Measurements from ENCODE around the gene GPRASP2.
"Not testable (repeated sequence)": the region's sequence is repeated elsewhere in the genome, so short reads cannot be mapped to it uniquely, and the experiment has no call there.

Gene GPRASP2

GRCh38 chrX:102712981-102713625 lies 855 bp downstream of the GPRASP2 start:
- no peaks in the 10 kb centered on the region for H3K9me3 ChIP-seq
- H3K27ac ChIP-seq, result peak overlapping the region; percentile 86 to 88
- H3K36me3 ChIP-seq, result no peaks in the 10 kb centered on the region
- peak; percentile 52 to 72 for DNase-seq
- intact Hi-C loops (cut with DNase I; ENCODE audit: low total_unique reads), result loop anchor here (1.0 kb wide), 1 partner anchor 114 kb away; the partner anchor contains the start of gene ARMCX5
- H3K27me3 ChIP-seq, result no peaks in the 10 kb centered on the region
- H3K4me3 ChIP-seq, result peak overlapping the region; percentile 65 to 75
- peak; percentile 43 to 59 for TF ChIP-seq CTCF (IDR thresholded peaks at IDR 0.05)
- peaks cover 0 to 5% (median 0%) of the 10 kb centered on the region in 4 donors for H3K4me1 ChIP-seq

- H3K27me3 ChIP-seq, result no peaks in the 10 kb centered on the region
- no peaks in the 10 kb centered on the region for H3K9me3 ChIP-seq
- no peak for TF ChIP-seq CTCF (IDR thresholded peaks at IDR 0.05)
- intact Hi-C loops (cut with DNase I; ENCODE audit: low total_unique reads), result no loop called here
- H3K4me1 ChIP-seq, result peaks cover 0 to 5% (median 0%) of the 10 kb centered on the region in 4 donors
- no peak overlapping the region for H3K27ac ChIP-seq
- DNase-seq, result no peak
- H3K4me3 ChIP-seq, result no peak overlapping the region
- no peaks in the 10 kb centered on the region for H3K36me3 ChIP-seq
Measured at GRCh38 chrX:102714994-102715393, 2.7 kb downstream of the GPRASP2 start.

GRCh38 chrX:102715967-102716366 lies 3.7 kb downstream of the GPRASP2 start:
- no peak for TF ChIP-seq CTCF (IDR thresholded peaks at IDR 0.05)
- Histone ChIP-seq H3K4me3 (no peak overlapping the region), H3K9me3 (no peaks in the 10 kb centered on the region), H3K4me1 (peaks cover 0 to 5% (median 0%) of the 10 kb centered on the region in 4 donors), H3K36me3 (no peaks in the 10 kb centered on the region), H3K27ac (no peak overlapping the region), H3K27me3 (no peaks in the 10 kb centered on the region)
- no peak for DNase-seq
- intact Hi-C loops (cut with DNase I; ENCODE audit: low total_unique reads), result no loop called here

GRCh38 chrX:102720237-102721168 lies 8.3 kb downstream of the GPRASP2 start, which contains the start of gene GPRASP3:
Gene GPRASP3 (plus strand): TSS chrX:102720743. CDS start chrX:102748996, 28,253 bp downstream.
- intact Hi-C loops (cut with DNase I; ENCODE audit: low total_unique reads), result no loop called here
- H3K27ac ChIP-seq, result peak within 1 kb of the TSS; percentile 41 to 42
- no peak for TF ChIP-seq CTCF (IDR thresholded peaks at IDR 0.05)
- H3K4me1 ChIP-seq, result no peaks in the 10 kb centered on the region
- H3K9me3 ChIP-seq, result no peaks in the 10 kb centered on the region
- H3K27me3 ChIP-seq, result no peaks in the 10 kb centered on the region
- no peaks in the 10 kb centered on the region for H3K36me3 ChIP-seq
- peak within 1 kb of the TSS; percentile 51 to 57 for H3K4me3 ChIP-seq
- DNase-seq, result peak; percentile 66 to 82

- H3K27ac ChIP-seq; H3K4me1 ChIP-seq; DNase-seq; H3K27me3 ChIP-seq; H3K9me3 ChIP-seq; H3K36me3 ChIP-seq; intact Hi-C loops (cut with DNase I; ENCODE audit: low total_unique reads): not testable (repeated sequence)
- H3K4me3 ChIP-seq, result peak overlapping the region; percentile 51 to 57
Measured at GRCh38 chrX:102721169-102721506, 8.9 kb downstream of the GPRASP2 start.

GRCh38 chrX:102723456-102723855 lies 11.2 kb downstream of the GPRASP2 start:
- Histone ChIP-seq H3K4me1 (no peaks in the 10 kb centered on the region), H3K27me3 (no peaks in the 10 kb centered on the region), H3K9me3 (no peaks in the 10 kb centered on the region), H3K4me3 (no peak overlapping the region), H3K36me3 (no peaks in the 10 kb centered on the region), H3K27ac (no peak overlapping the region)
- DNase-seq, result no peak
- intact Hi-C loops (cut with DNase I; ENCODE audit: low total_unique reads), result no loop called here
- TF ChIP-seq CTCF (IDR thresholded peaks at IDR 0.05), result no peak
